ENCODE measurements around the gene NPIPB12.
"Not testable (repeated sequence)": the region's sequence is repeated elsewhere in the genome, so short reads cannot be mapped to it uniquely, and the experiment has no call there.

NPIPB12 gene

DNA sequence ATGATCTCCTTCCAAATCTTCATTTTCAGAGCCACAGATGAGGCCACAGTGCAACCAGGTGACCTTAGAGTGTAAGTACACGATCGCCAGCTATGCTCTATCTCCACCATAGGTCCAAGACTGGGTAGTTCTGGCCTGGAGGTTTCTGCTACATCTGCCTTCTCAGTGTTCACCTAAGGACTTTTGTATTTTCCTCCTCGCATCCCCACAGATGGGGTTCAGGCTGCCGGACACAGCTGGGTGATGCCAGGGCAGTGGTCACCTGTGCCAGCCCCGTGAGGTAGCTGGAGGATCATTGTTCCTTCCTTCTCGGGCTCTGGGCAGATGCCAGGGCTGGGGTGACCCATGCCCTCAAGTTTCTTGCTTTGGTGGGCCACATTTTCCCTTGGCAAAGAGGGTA, at the start of gene NPIPB12:
NPIPB12 (minus strand) TSS at position 101 of the 400 bp plus-strand sequence.
- DNase-seq: not testable (repeated sequence)

DNA sequence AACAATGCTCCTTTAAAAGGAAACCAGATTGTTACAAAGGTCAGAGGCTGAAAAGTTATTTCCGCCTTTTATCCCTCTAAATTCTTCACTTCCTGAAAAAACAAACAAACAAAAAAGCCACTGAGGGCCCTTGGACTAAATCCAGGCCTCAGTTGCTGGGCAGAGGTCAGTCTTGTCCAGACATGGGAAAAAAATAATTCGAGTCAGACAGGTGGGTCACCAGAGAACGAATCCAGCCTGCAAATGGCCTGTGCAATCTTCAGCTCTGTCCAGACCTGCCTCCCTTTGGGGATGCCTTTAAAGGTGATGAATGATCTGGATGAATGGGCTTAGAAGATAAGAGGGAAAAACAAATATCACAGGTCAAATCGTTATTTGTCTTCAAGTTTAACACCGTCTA, 15.3 kb upstream of the NPIPB12 start:
- not testable (repeated sequence) for DNase-seq

DNA sequence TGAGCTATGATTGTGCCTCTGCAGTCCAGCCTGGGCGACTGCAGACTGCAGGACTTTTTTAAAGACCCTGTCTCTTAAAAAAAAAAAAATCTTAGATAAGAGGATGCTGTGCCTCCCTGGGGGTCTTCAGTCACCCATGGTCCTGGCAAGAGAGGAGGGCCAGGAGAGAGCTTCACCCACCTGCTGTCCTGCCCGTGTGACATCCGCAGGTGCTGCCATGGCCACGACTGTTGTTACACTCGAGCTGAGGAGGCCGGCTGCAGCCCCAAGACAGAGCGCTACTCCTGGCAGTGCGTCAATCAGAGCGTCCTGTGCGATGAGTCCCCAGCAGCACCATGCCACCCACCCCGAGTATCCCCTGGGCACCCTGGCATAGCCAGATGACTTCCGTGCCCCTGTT, 23.9 kb downstream of the NPIPB12 start:
- not testable (repeated sequence) for DNase-seq

DNA sequence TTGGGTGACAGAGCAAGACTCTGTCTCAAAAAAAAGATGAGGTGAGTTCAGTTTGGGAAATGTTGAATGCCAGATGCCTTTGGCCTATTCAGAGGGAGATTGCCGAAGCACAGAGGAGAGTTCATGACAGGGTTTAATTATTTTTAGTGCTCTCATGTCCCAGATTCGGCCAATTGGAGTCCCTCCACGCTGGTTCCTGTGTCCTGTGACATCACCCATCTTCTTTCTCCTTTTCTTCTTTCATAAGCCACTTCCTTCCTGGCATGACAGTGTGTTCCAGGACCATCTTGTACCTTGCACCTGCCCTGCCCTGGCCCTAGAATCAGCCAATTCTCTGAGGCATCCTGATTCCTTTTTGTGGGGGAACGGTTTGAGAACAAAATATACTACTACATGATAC, 34.1 kb downstream of the NPIPB12 start:
- DNase-seq: not testable (repeated sequence)

DNA sequence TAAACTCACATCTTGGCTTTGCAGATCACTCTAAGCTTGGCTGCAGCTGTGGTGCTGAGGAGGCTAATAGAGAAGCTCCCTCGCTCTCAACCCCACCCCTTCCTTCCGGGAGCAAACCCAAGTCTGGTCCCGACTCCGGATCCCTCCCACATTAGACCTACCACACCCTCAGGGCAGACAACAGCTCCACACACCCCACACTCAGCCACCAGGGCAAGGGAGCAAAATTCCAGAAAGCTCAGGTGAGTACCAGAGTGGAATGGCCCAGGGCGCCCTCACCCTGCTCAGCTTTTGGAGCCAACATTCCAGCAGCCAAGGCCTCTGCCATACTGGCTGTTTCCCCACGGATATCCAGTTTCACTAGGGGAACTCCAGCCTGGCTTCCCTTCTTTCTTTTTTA, 36.5 kb downstream of the NPIPB12 start:
- DNase-seq: peak; percentile 23

DNA sequence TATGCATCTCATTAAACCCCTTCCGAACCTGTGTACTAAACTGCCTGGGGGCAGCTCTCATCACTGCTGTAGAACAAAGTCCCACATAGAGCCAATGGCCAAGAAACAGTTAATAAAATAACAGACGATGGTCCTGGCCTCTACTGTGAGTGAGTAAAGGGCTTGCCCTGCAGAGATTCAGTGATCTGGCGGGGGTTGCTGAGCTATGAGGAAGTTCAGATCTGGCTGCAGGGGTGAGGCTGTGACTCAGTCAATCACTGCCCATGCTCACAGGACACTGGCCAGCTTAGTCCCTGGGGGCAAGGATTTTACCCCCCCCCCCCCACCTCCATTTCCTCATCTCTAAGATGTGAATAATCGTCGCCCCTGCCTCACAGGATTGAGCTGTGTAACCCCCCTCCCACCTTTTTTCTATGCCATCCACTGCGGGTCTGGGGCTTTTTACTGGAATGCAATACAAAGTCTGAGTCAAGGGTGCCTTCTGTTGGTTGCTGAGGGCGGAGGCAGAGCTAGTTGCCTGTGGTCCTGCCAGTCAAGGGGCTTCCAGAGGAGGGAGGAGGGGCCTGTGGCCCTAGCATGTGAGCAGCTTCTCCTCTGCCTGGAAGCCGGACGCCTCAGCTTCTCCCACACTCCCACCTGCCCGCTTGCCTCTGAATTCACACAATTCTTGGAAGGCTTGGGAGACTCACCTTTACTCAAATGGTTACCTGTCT, 38.4 kb downstream of the NPIPB12 start:
- not testable (repeated sequence) for DNase-seq

DNA sequence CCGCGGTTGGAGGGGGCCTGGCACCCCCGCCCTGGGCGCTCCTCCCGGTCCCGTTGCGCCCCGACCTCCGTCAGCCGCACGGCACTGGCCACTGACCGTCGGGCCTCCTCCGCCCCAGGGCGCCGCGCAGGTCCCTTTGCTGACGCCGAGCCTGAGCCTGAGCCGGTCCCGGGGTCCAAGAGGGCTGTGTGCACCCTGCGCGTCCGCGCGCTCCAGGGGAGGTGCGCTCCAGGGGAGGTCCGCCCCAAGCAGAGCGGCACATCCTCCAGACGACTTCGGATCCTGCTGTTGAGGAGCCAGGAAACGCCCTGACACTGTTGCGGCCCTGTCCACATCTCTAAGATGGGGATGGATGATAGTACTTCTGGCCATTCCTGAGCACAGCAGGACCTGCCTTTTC, 39.3 kb downstream of the NPIPB12 start:
- DNase-seq: not testable (repeated sequence)

DNA sequence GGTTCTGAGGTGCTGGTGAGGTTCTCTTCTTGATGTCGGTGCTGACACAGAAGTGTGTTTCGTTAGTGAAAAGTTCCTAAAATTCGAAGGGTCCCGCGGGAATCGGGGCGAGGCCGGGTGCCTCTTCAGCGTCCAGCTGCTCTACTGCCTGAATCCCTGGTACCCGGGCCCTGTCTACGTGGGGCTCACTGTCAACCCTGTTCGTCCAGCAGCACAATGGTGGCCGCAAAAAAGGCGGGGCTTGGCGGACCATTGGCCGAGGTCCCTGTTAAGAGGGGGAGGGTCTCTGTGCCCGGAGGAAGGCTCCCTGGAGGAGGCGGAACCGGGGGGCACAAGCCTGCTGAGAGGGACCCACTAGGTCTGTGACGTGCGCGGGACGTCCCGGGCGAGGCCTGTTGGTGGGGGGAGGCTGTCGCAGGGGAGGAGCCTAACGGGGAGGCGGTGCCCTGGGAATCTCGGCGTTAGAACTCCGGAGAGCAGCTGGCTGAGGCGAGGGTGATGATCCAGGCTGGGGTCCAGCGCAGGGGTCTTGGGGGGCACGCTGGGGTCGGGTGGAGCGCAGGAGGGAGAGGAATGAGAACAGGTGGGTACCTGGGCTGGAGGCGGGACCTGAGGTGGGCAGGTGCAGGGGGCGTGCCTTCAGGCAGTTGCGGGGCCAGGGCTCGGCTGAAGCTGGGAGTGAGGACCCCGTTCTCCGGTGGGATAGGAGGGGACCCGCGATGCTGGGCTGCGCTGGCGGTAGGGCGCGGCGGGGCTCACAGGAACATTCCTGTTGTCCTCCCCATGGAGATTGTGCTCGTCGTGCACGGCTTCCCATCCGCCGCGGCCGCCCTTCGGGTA, 40.0 kb downstream of the NPIPB12 start:
- DNase-seq: not testable (repeated sequence)

DNA sequence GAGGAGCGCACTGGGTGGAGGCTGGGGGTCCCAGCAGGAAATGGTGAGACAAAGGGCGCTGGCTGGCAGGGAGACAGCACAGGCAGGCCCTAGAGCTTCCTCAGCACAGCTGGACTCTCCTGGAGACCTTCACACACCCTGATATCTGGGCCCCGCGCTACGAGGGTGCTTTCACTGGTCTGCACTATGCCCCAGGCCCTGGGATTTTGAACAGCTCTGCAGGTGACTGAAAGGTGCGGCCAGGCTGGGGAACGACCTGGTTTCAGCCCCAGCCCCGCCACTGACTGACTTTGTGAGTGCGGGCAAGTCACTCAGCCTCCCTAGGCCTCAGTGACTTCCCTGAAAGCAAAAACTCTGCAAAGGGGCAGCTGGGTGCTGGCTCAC, 45.6 kb downstream of the NPIPB12 start:
- DNase-seq: not testable (repeated sequence)

DNA sequence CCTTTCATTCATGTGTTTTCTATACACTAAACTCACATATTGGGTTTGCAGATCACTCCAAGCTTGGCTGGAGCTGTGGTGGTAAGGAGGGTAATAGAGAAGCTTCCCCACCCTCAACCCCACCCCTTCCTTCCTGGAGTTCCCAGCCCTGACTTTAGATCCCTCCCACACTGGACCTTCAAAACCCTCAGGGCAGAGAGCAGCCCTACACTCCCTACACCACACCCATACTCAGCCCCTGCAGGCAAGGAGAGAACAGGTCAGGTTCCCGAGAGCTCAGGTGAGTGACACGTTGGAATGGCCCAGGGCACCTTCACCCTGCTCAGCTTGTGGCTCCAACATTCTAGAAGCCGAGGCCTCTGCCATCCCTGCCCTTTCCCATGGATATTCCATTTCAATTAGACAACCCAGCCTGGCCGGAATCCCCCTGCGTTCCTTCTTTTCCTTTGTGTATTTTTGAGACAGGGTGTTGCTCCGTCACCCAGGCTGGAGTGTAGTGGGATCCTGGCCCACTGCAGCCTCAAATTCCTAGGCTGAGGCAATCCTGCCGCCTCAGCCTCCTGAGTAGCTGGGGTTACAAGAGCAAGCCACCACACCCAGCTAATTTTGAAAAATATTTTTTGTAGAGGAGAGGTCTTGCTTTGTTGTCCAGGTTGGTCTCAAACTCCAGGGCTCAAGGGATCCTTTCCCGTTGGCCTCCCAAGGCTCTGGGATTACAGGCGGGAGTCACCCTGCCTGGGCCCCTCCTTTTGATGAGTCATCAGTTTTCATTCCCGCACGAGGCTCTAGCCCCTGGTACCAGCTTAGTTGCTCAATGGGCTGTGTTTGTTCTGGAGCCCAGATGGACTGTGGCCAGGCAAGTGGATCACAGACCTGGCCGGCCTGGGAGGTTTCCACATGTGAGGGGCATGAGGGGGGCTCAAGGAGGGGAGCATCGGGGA, 46.2 kb downstream of the NPIPB12 start, which contains the start of gene SULT1A4:
SULT1A4 (plus strand) TSS at position 208 of the 941 bp plus-strand sequence. CDS start 1,473 bp downstream, outside the sequence.
- not testable (repeated sequence) for DNase-seq

DNA sequence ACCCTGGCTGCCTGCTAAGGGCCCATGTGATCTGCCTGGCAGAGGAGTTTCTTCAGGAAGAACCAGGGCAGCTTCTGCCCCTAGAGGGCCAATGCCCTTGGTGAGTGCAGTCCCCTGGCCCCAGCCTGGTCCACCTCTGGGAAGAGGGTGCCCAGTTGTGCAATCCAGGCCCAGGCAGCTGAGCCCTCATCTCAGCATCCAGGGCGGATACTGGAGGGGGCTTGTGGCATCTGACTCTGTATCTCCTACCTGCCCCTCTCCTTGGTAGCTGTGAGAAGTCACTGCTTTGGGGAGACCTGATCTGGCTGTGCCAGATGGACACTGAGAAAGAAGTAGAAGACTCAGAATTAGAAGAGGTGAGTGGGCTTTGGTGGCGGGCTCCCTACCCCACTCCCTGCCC, 48.5 kb downstream of the NPIPB12 start:
- DNase-seq: not testable (repeated sequence)

DNA sequence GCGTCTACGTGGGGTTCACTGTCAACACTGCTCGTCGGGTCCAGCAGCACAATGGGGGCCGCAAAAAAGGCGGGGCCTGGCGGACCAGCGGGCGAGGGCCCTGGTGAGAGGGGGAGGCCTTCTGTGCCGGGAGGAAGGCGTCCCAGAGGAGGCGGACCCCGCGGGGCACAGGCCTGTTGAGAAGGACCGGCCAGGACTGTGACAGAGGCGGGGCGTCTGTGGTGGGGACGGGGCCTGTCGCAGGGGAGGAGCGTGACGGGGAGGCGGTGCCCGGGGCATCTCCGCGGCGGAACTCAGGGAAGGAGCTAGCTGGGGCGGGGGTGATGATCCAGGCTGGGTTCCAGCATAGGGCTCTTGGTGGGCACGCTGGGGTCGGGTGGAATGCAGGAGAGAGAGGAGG, 51.4 kb downstream of the NPIPB12 start:
- DNase-seq: not testable (repeated sequence)

DNA sequence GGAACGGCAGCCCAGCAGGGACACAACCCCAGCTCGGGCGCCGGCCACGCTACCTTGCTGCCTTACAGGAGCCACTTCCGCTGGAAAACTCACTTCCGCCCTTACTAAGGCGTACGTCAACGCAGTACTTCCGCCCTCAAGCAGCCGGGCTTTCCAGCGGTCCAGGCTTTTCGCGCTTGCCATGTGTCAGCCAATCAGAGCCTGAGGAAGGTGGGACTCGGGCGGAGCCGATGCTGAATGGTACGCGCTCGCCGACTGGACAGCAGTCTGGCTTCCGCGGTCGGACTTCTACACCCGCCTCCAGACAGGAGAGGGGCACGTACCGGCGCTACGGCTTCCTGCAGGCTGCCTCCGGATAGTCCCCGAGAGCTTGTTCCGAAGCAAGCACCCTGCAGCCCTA, 51.9 kb downstream of the NPIPB12 start, which contains the start of the genes BOLA2 and SLX1B:
BOLA2 (minus strand) TSS at position 83 of the 400 bp plus-strand sequence. CDS start 98 bp downstream, outside the sequence.
SLX1B (plus strand) TSS at position 265 of the 400 bp plus-strand sequence.
- not testable (repeated sequence) for DNase-seq

DNA sequence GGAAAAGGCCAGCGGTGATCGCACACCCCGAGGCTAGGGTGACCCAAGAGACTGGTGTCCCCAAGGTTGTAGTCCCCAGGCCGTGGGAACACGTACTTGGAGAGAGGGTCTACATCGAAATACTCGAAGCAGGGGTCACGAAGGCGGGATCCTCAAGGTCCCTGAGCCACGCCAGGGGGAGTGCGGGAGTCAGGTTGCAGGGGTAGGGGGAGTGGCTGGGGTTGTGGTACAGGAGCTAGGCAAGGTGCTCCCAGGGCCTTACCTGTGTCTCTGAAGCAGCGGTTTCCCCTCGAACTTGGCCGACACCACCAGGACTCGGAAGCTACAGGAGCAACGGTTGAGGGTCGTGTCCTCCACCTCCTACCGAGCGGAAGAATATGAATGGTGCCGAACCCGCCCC, 52.5 kb downstream of the NPIPB12 start:
- not testable (repeated sequence) for DNase-seq
